HEK293 (cell line): ENCODE measurements around the gene AGBL3.

Experiments
- EGR2 ChIP-seq: fragments of 450-650 bp; formaldehyde crosslinking; IDR thresholded peaks from 2 replicates; pipeline ENCODE4 v1.5.1; 2016; ENCODE audit warnings: low read depth, missing biosample characterization, missing genetic modification characterization
- GLIS1 ChIP-seq: fragments of 450-650 bp; formaldehyde crosslinking; IDR thresholded peaks from 2 replicates; pipeline ENCODE4 v1.5.1; 2016; ENCODE audit warnings: missing biosample characterization, missing genetic modification characterization
- HOXA7 ChIP-seq: sonication (generic); formaldehyde crosslinking; IDR thresholded peaks from 2 replicates; pipeline ENCODE4 v1.8.1; 2022; ENCODE audit warnings: missing genetic modification reagents, borderline replicate concordance
- MZF1 ChIP-seq: fragments of 450-650 bp; formaldehyde crosslinking; IDR thresholded peaks from 2 replicates; pipeline ENCODE4 v1.5.1; 2017; ENCODE audit warnings: missing biosample characterization, missing genetic modification characterization, borderline replicate concordance
- SP3 ChIP-seq: fragments of 450-650 bp; formaldehyde crosslinking; IDR thresholded peaks from 2 replicates; pipeline ENCODE4 v1.5.1; 2016; ENCODE audit warnings: missing biosample characterization, missing genetic modification characterization
- WT1 ChIP-seq: fragments of 450-650 bp; formaldehyde crosslinking; IDR thresholded peaks from 2 replicates; pipeline ENCODE4 v1.5.1; 2016; ENCODE audit warnings: missing biosample characterization, missing genetic modification characterization
- ZBTB44 ChIP-seq: fragments of 450-650 bp; IDR thresholded peaks from 2 replicates; pipeline ENCODE4 v1.5.1; 2018; ENCODE audit warnings: missing biosample characterization, mild to moderate bottlenecking, missing genetic modification characterization
- ZNF121 ChIP-seq: fragments of 450-650 bp; formaldehyde crosslinking; IDR thresholded peaks from 2 replicates; pipeline ENCODE4 v1.5.1; 2016; ENCODE audit warnings: missing biosample characterization, missing genetic modification characterization
- ZNF132 ChIP-seq: fragments of 450-650 bp; formaldehyde crosslinking; IDR thresholded peaks from 2 replicates; pipeline ENCODE4 v1.5.1; 2017; ENCODE audit warnings: missing biosample characterization, missing genetic modification characterization, borderline replicate concordance
- ZNF174 ChIP-seq: fragments of 450-650 bp; formaldehyde crosslinking; IDR thresholded peaks from 2 replicates; pipeline ENCODE4 v1.5.0; 2017; ENCODE audit warnings: missing biosample characterization, mild to moderate bottlenecking, missing genetic modification characterization
- ZNF202 ChIP-seq: fragments of 450-650 bp; formaldehyde crosslinking; IDR thresholded peaks from 2 replicates; pipeline ENCODE4 v1.5.1; 2016; ENCODE audit warnings: missing biosample characterization, missing genetic modification characterization, borderline replicate concordance
- ZNF211 ChIP-seq: fragments of 450-650 bp; formaldehyde crosslinking; IDR thresholded peaks from 2 replicates; pipeline ENCODE4 v1.5.1; 2016; ENCODE audit warnings: low read depth, missing biosample characterization, missing genetic modification characterization
- ZNF221 ChIP-seq: fragments of 450-650 bp; formaldehyde crosslinking; IDR thresholded peaks from 2 replicates; pipeline ENCODE4 v1.5.1; 2017; ENCODE audit warnings: missing biosample characterization, missing genetic modification characterization, borderline replicate concordance
- ZNF223 ChIP-seq: fragments of 450-650 bp; formaldehyde crosslinking; IDR thresholded peaks from 2 replicates; pipeline ENCODE4 v1.5.1; 2016; ENCODE audit warnings: missing biosample characterization, missing genetic modification characterization
- ZNF23 ChIP-seq: fragments of 450-650 bp; formaldehyde crosslinking; IDR thresholded peaks from 2 replicates; pipeline ENCODE4 v1.5.1; 2016; ENCODE audit warnings: missing biosample characterization, missing genetic modification characterization, borderline replicate concordance
- ZNF24 ChIP-seq: fragments of 450-650 bp; formaldehyde crosslinking; IDR thresholded peaks from 2 replicates; pipeline ENCODE4 v1.5.1; 2016; ENCODE audit warnings: missing biosample characterization, missing genetic modification characterization
- ZNF354C ChIP-seq: fragments of 450-650 bp; formaldehyde crosslinking; IDR thresholded peaks from 2 replicates; pipeline ENCODE4 v1.5.1; 2016; ENCODE audit warnings: missing biosample characterization, missing genetic modification characterization, low read depth, borderline replicate concordance
- ZNF391 ChIP-seq: fragments of 450-650 bp; formaldehyde crosslinking; IDR thresholded peaks from 2 replicates; pipeline ENCODE4 v1.5.1; 2016; ENCODE audit warnings: low read depth, missing biosample characterization, missing genetic modification characterization, borderline replicate concordance
- ZNF426 ChIP-seq: fragments of 450-650 bp; formaldehyde crosslinking; IDR thresholded peaks from 2 replicates; pipeline ENCODE4 v1.5.1; 2017; ENCODE audit warnings: missing biosample characterization, missing genetic modification characterization, mild to moderate bottlenecking, inconsistent platforms, moderate library complexity
- ZNF473 ChIP-seq: fragments of 450-650 bp; formaldehyde crosslinking; IDR thresholded peaks from 2 replicates; pipeline ENCODE4 v1.5.1; 2017; ENCODE audit warnings: missing biosample characterization, missing genetic modification characterization
- ZNF488 ChIP-seq: fragments of 450-650 bp; formaldehyde crosslinking; IDR thresholded peaks from 2 replicates; pipeline ENCODE4 v1.5.1; 2016; ENCODE audit warnings: missing biosample characterization, missing genetic modification characterization
- ZNF501 ChIP-seq: fragments of 450-650 bp; formaldehyde crosslinking; IDR thresholded peaks from 2 replicates; pipeline ENCODE4 v1.5.1; 2016; ENCODE audit warnings: missing biosample characterization, missing genetic modification characterization
- ZNF521 ChIP-seq: fragments of 450-650 bp; formaldehyde crosslinking; IDR thresholded peaks from 2 replicates; pipeline ENCODE4 v1.5.1; 2017; ENCODE audit warnings: missing biosample characterization, mild to moderate bottlenecking, missing genetic modification characterization
- ZNF600 ChIP-seq: fragments of 450-650 bp; formaldehyde crosslinking; IDR thresholded peaks from 2 replicates; pipeline ENCODE4 v1.5.1; 2016; ENCODE audit warnings: missing biosample characterization, missing genetic modification characterization
- ZNF610 ChIP-seq: fragments of 450-650 bp; formaldehyde crosslinking; IDR thresholded peaks from 2 replicates; pipeline ENCODE4 v1.5.1; 2016; ENCODE audit warnings: missing biosample characterization, missing genetic modification characterization, borderline replicate concordance
- ZNF629 ChIP-seq: fragments of 450-650 bp; formaldehyde crosslinking; IDR thresholded peaks from 2 replicates; pipeline ENCODE4 v1.5.1; 2017; ENCODE audit warnings: missing biosample characterization, missing genetic modification characterization
- ZNF677 ChIP-seq: fragments of 450-650 bp; IDR thresholded peaks from 2 replicates; pipeline ENCODE4 v1.5.0; 2018; ENCODE audit warnings: missing biosample characterization, mild to moderate bottlenecking, missing genetic modification characterization, moderate library complexity
- ZNF701 ChIP-seq: fragments of 450-650 bp; formaldehyde crosslinking; IDR thresholded peaks from 2 replicates; pipeline ENCODE4 v1.5.1; 2016; ENCODE audit warnings: missing biosample characterization, missing genetic modification characterization
- ZNF777 ChIP-seq: fragments of 450-650 bp; formaldehyde crosslinking; IDR thresholded peaks from 2 replicates; pipeline ENCODE4 v1.5.1; 2017; ENCODE audit warnings: missing biosample characterization, missing genetic modification characterization, borderline replicate concordance
- ZSCAN5A ChIP-seq: fragments of 450-650 bp; formaldehyde crosslinking; IDR thresholded peaks from 2 replicates; pipeline ENCODE4 v1.5.1; 2016; ENCODE audit warnings: missing biosample characterization, missing genetic modification characterization
- TF ChIP-seq, protein P1 (sequence below): fragments of 450-650 bp; formaldehyde crosslinking; IDR thresholded peaks from 2 replicates; pipeline ENCODE4 v1.5.1; 2016; ENCODE audit warnings: missing biosample characterization, missing genetic modification characterization
- TF ChIP-seq, protein P2 (sequence below): fragments of 450-650 bp; formaldehyde crosslinking; IDR thresholded peaks from 2 replicates; pipeline ENCODE4 v1.5.1; 2016; ENCODE audit warnings: missing biosample characterization, missing genetic modification characterization

AGBL3 gene

GRCh38 chr7:135170274-135170997 lies 184.1 kb downstream of the AGBL3 start, which contains the start of gene CYREN (continued):
- TF ChIP-seq ZNF488 (tag by site-specific recombination) (no peak; the same call in 1 of the 2 replicates), ZNF391 (tag by site-specific recombination) (peak; percentile 41; the same call in 1 of the 2 replicates), ZNF629 (tag by site-specific recombination) (peak; percentile 65; the same call in 1 of the 2 replicates), ZNF221 (tag by site-specific recombination) (no peak), GLIS1 (tag by site-specific recombination) (peak; percentile 77), ZBTB44 (tag by site-specific recombination) (no peak), ZNF223 (tag by site-specific recombination) (0 out of 2 replicates have a peak, but pooled peaks have one; percentile 48), ZNF174 (tag by site-specific recombination) (no peak), ZNF23 (tag by site-specific recombination) (no peak), ZNF354C (tag by site-specific recombination) (no peak), ZNF24 (tag by site-specific recombination) (no peak), ZSCAN5A (tag by site-specific recombination) (peak; percentile 83), ZNF202 (tag by site-specific recombination) (no peak), ZNF600 (tag by site-specific recombination) (peak; percentile 14), EGR2 (peak; percentile 65), ZNF211 (tag by site-specific recombination) (no peak), ZNF777 (tag by site-specific recombination) (no peak), SP3 (peak; percentile 76), ZNF677 (tag by site-specific recombination) (no peak), HOXA7 (CRISPR knock-in tag) (no peak), ZNF501 (peak; percentile 91), ZNF521 (tag by site-specific recombination) (no peak), ZNF426 (no peak), ZNF610 (tag by site-specific recombination) (peak; percentile 89), ZNF132 (tag by site-specific recombination) (no peak), ZNF121 (peak; percentile 34; the same call in 1 of the 2 replicates), ZNF701 (tag by site-specific recombination) (no peak), ZNF473 (tag by site-specific recombination) (no peak), MZF1 (tag by site-specific recombination) (no peak), WT1 (tag by site-specific recombination) (no peak)
- TF ChIP-seq, protein P1, sequence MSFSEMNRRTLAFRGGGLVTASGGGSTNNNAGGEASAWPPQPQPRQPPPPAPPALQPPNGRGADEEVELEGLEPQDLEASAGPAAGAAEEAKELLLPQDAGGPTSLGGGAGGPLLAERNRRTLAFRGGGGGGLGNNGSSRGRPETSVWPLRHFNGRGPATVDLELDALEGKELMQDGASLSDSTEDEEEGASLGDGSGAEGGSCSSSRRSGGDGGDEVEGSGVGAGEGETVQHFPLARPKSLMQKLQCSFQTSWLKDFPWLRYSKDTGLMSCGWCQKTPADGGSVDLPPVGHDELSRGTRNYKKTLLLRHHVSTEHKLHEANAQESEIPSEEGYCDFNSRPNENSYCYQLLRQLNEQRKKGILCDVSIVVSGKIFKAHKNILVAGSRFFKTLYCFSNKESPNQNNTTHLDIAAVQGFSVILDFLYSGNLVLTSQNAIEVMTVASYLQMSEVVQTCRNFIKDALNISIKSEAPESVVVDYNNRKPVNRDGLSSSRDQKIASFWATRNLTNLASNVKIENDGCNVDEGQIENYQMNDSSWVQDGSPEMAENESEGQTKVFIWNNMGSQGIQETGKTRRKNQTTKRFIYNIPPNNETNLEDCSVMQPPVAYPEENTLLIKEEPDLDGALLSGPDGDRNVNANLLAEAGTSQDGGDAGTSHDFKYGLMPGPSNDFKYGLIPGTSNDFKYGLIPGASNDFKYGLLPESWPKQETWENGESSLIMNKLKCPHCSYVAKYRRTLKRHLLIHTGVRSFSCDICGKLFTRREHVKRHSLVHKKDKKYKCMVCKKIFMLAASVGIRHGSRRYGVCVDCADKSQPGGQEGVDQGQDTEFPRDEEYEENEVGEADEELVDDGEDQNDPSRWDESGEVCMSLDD (tag by site-specific recombination): peak; percentile 77
- TF ChIP-seq, protein P2, sequence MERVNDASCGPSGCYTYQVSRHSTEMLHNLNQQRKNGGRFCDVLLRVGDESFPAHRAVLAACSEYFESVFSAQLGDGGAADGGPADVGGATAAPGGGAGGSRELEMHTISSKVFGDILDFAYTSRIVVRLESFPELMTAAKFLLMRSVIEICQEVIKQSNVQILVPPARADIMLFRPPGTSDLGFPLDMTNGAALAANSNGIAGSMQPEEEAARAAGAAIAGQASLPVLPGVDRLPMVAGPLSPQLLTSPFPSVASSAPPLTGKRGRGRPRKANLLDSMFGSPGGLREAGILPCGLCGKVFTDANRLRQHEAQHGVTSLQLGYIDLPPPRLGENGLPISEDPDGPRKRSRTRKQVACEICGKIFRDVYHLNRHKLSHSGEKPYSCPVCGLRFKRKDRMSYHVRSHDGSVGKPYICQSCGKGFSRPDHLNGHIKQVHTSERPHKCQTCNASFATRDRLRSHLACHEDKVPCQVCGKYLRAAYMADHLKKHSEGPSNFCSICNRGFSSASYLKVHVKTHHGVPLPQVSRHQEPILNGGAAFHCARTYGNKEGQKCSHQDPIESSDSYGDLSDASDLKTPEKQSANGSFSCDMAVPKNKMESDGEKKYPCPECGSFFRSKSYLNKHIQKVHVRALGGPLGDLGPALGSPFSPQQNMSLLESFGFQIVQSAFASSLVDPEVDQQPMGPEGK: peak; percentile 99
